ENCODE results near the gene PPAN. TPM values are rescaled to one million over a fixed set of nuclear protein-coding genes. Genes with fewer than 3 reads are reported as not detected.
A peak's percentile ranks its signal among the peaks of the same experiment; 100 is the strongest.

PPAN gene
- total and polyA plus RNA-seq, 5 donors from 2014 or later: 14.1 to 62.2 (median 25.7) TPM

DNA sequence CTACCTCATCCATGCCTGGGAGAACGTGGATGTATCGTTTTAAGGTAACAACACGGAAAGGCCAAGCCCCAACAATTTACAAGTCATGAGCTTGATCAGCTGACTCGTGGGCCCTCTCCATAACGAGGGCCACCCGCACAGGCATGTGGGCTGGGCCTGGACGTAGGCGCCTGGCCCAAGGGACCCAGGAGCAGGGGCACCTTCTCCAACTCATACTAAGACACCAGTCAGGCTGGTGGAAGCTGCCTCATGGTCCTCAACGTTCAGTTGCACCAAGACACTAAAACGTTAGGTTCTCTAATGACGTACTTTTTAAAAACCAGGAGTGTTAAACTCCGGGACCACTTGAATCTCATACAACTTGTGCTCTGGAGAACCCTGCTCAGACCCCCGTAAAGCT, 35.3 kb downstream of the PPAN start:
- Mint-ChIP-seq H3K9me3 (peaks cover 0 to 1% (median 0%) of the 10 kb centered on the region in 7 donors), H3K27me3 (no peaks in the 10 kb centered on the region), H3K4me1 (peaks cover 6 to 52% (median 15%) of the 10 kb centered on the region in 4 donors), H3K4me3 (peak overlapping the region in 2 of 4 donors; percentile 44 to 58), H3K36me3 (peaks cover 32% of the 10 kb centered on the region), H3K27ac (peak overlapping the region; percentile 99 to 100 (median 100))
- DNase-seq (no peak), ATAC-seq (ENCODE audit: low read depth in 2 of 2) (no peak)
- Histone ChIP-seq H3K27ac (ENCODE audit: insufficient read depth, low read length, poor library complexity, severe bottlenecking) (peak overlapping the region; percentile 96), H3K4me1 (ENCODE audit: control insufficient read depth, insufficient read depth, low read length, poor library complexity, severe bottlenecking) (peaks cover 49% of the 10 kb centered on the region), H3K36me3 (ENCODE audit: control insufficient read depth, insufficient read depth, low read length) (peaks cover 62% of the 10 kb centered on the region), H3K4me3 (ENCODE audit: low read depth, low read length) (no peak overlapping the region), H3K9me3 (ENCODE audit: control insufficient read depth in 2 of 2, low read length in 2 of 2) (no peaks in the 10 kb centered on the region), H3K27me3 (ENCODE audit: control insufficient read depth, insufficient read depth, low read length) (no peaks in the 10 kb centered on the region)

GRCh38 chr19:10141973-10142372, 35.8 kb downstream of the PPAN start:
- Histone ChIP-seq H3K36me3 (ENCODE audit: control insufficient read depth, insufficient read depth, low read length) (peaks cover 62% of the 10 kb centered on the region), H3K4me1 (ENCODE audit: control insufficient read depth, insufficient read depth, low read length, poor library complexity, severe bottlenecking) (peaks cover 49% of the 10 kb centered on the region), H3K9me3 (ENCODE audit: control insufficient read depth in 2 of 2, low read length in 2 of 2) (no peaks in the 10 kb centered on the region), H3K27ac (ENCODE audit: insufficient read depth, low read length, poor library complexity, severe bottlenecking) (peak overlapping the region; percentile 96), H3K4me3 (ENCODE audit: low read depth, low read length) (peak overlapping the region; percentile 68), H3K27me3 (ENCODE audit: control insufficient read depth, insufficient read depth, low read length) (no peaks in the 10 kb centered on the region)
- Mint-ChIP-seq H3K36me3 (peaks cover 35% of the 10 kb centered on the region), H3K4me3 (peak overlapping the region; percentile 58 to 94 (median 88)), H3K27me3 (no peaks in the 10 kb centered on the region), H3K4me1 (peaks cover 6 to 52% (median 15%) of the 10 kb centered on the region in 4 donors), H3K27ac (peak overlapping the region; percentile 99 to 100 (median 100)), H3K9me3 (peaks cover 0 to 1% (median 0%) of the 10 kb centered on the region in 7 donors)
- DNase-seq (no peak), ATAC-seq (ENCODE audit: low read depth in 2 of 2) (no peak)

DNA sequence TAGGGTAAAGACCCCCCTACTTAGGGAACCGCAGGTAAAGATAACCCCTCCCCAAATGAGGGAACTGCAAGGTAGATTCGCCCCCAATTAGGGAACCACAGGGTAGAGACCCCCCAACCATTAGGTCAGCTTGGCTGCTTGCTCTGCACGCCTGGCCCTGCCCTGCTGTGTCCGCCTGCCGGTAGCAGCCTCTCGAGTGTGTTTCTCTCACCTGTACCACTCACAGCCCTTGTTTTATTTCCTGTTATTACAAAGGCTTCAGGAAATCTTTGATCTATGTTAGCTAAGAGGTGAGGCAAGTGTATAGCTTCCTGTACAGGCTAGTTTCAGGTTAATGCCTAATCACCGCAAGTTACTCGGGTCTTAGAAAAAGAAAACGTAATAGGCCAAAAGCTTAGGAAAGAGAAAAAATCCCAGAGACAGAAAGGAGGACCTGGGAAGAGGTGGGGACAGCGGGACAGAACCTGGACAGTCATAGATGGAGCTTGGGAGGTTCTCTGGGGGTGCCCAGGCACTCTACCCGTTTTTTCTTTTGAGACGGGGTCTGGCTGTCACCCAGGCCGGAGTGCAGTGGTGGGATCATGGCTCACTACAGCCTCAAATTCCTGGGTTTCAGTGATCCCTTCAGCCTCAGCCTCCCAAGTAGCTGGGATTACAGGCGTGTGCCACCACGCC, 36.7 kb downstream of the PPAN start:
- H3K27me3 ChIP-seq (ENCODE audit: control insufficient read depth, insufficient read depth, low read length): no peaks in the 10 kb centered on the region
- H3K4me3 Mint-ChIP-seq: peak overlapping the region; percentile 77 to 94 (median 88)
- ATAC-seq (ENCODE audit: low read depth in 2 of 2): peak; percentile 100
- DNase-seq: peak; percentile 40 to 89 (median 83)
- H3K27me3 Mint-ChIP-seq: no peaks in the 10 kb centered on the region
- peaks cover 32% of the 10 kb centered on the region for H3K36me3 Mint-ChIP-seq
- peaks cover 49% of the 10 kb centered on the region for H3K4me1 ChIP-seq (ENCODE audit: control insufficient read depth, insufficient read depth, low read length, poor library complexity, severe bottlenecking)
- H3K4me3 ChIP-seq (ENCODE audit: low read depth, low read length): peak overlapping the region; percentile 68
- H3K36me3 ChIP-seq (ENCODE audit: control insufficient read depth, insufficient read depth, low read length): peaks cover 56% of the 10 kb centered on the region
- H3K9me3 Mint-ChIP-seq: peaks cover 0 to 1% (median 0%) of the 10 kb centered on the region in 7 donors
- peaks cover 6 to 48% (median 15%) of the 10 kb centered on the region in 4 donors for H3K4me1 Mint-ChIP-seq
- H3K27ac Mint-ChIP-seq: peak overlapping the region; percentile 99 to 100 (median 100)
- no peaks in the 10 kb centered on the region for H3K9me3 ChIP-seq (ENCODE audit: control insufficient read depth in 2 of 2, low read length in 2 of 2)
- H3K27ac ChIP-seq (ENCODE audit: insufficient read depth, low read length, poor library complexity, severe bottlenecking): peak overlapping the region; percentile 96

DNA sequence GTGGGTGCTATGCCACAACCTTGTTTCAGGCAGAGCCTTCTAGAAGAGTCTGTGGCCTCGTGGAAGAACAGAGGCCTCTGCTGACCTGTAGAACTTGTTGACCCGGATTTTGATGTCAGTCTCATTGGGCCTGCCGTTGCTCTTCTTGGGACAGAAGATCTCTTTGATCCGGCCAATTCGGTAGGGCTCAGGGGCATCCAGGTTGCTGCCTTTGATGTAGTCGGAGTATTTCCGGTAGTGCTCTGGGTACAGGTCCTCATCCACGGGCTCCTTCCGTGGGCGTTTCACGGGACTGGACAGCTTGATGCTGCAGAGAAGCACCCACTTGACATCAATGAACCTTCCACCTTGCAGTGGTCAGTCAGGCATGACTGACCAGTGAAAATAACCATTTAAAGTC, 37.5 kb downstream of the PPAN start:
- peaks cover 35% of the 10 kb centered on the region for H3K36me3 Mint-ChIP-seq
- H3K4me1 ChIP-seq (ENCODE audit: control insufficient read depth, insufficient read depth, low read length, poor library complexity, severe bottlenecking): peaks cover 49% of the 10 kb centered on the region
- peaks cover 6 to 48% (median 15%) of the 10 kb centered on the region in 4 donors for H3K4me1 Mint-ChIP-seq

GRCh38 chr19:10144361-10144760, 38.2 kb downstream of the PPAN start:
- Histone ChIP-seq H3K27ac (ENCODE audit: insufficient read depth, low read length, poor library complexity, severe bottlenecking) (peak overlapping the region; percentile 96), H3K36me3 (ENCODE audit: control insufficient read depth, insufficient read depth, low read length) (peaks cover 55% of the 10 kb centered on the region), H3K4me3 (ENCODE audit: low read depth, low read length) (peak overlapping the region; percentile 30), H3K27me3 (ENCODE audit: control insufficient read depth, insufficient read depth, low read length) (no peaks in the 10 kb centered on the region), H3K9me3 (ENCODE audit: control insufficient read depth in 2 of 2, low read length in 2 of 2) (no peaks in the 10 kb centered on the region), H3K4me1 (ENCODE audit: control insufficient read depth, insufficient read depth, low read length, poor library complexity, severe bottlenecking) (peaks cover 49% of the 10 kb centered on the region)
- H3K27me3 Mint-ChIP-seq: no peaks in the 10 kb centered on the region
- peak overlapping the region; percentile 99 to 100 (median 100) for H3K27ac Mint-ChIP-seq
- H3K9me3 Mint-ChIP-seq: peaks cover 0 to 1% (median 0%) of the 10 kb centered on the region in 7 donors
- peak overlapping the region in 2 of 4 donors; percentile 41 to 52 for H3K4me3 Mint-ChIP-seq
- peaks cover 6 to 48% (median 15%) of the 10 kb centered on the region in 4 donors for H3K4me1 Mint-ChIP-seq
- ATAC-seq (ENCODE audit: low read depth in 2 of 2) (no peak), DNase-seq (no peak)
- H3K36me3 Mint-ChIP-seq: peaks cover 36% of the 10 kb centered on the region

More for the DNA sequence above, 37.5 kb downstream of the PPAN start:
- Histone ChIP-seq H3K36me3 (ENCODE audit: control insufficient read depth, insufficient read depth, low read length) (peaks cover 54% of the 10 kb centered on the region), H3K27ac (ENCODE audit: insufficient read depth, low read length, poor library complexity, severe bottlenecking) (peak overlapping the region; percentile 96), H3K9me3 (ENCODE audit: control insufficient read depth in 2 of 2, low read length in 2 of 2) (no peaks in the 10 kb centered on the region), H3K27me3 (ENCODE audit: control insufficient read depth, insufficient read depth, low read length) (no peaks in the 10 kb centered on the region), H3K4me3 (ENCODE audit: low read depth, low read length) (peak overlapping the region; percentile 68)
- peak overlapping the region; percentile 64 to 94 (median 82) for H3K4me3 Mint-ChIP-seq
- H3K9me3 Mint-ChIP-seq: peaks cover 0 to 1% (median 0%) of the 10 kb centered on the region in 7 donors
- ATAC-seq (ENCODE audit: low read depth in 2 of 2): no peak
- peak in 1 of 3 donors; percentile 37 for DNase-seq
- peak overlapping the region; percentile 99 to 100 (median 100) for H3K27ac Mint-ChIP-seq
- no peaks in the 10 kb centered on the region for H3K27me3 Mint-ChIP-seq

DNA sequence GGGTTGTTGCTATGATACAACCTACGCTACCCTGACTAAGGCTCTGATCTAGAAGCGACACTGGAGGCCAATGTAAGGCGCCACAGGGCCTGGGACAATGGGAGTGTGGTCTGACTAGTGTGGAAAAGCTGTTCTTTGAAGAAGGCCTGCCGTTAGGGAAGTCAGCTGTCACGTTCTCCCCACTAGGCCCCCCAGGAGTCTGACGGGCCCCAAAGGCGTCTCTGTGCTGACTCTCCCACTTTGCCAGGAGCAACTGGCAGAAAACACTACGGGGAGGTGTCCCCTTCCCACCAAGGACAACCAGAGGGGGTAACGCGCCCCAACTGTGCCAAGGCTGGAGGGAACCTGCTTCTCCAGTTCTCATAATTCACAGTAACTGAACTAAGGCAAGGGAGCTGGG, 38.9 kb downstream of the PPAN start:
- Histone ChIP-seq H3K9me3 (ENCODE audit: control insufficient read depth in 2 of 2, low read length in 2 of 2) (no peaks in the 10 kb centered on the region), H3K4me1 (ENCODE audit: control insufficient read depth, insufficient read depth, low read length, poor library complexity, severe bottlenecking) (peaks cover 49% of the 10 kb centered on the region), H3K4me3 (ENCODE audit: low read depth, low read length) (no peak overlapping the region), H3K27me3 (ENCODE audit: control insufficient read depth, insufficient read depth, low read length) (no peaks in the 10 kb centered on the region), H3K36me3 (ENCODE audit: control insufficient read depth, insufficient read depth, low read length) (peaks cover 55% of the 10 kb centered on the region), H3K27ac (ENCODE audit: insufficient read depth, low read length, poor library complexity, severe bottlenecking) (peak overlapping the region; percentile 96)
- DNase-seq (no peak), ATAC-seq (ENCODE audit: low read depth in 2 of 2) (no peak)
- Mint-ChIP-seq H3K27ac (peak overlapping the region; percentile 76 to 100 (median 77)), H3K9me3 (peaks cover 0 to 1% (median 0%) of the 10 kb centered on the region in 7 donors), H3K4me1 (peaks cover 6 to 48% (median 15%) of the 10 kb centered on the region in 4 donors), H3K36me3 (peaks cover 40% of the 10 kb centered on the region), H3K27me3 (no peaks in the 10 kb centered on the region), H3K4me3 (no peak overlapping the region)

DNA sequence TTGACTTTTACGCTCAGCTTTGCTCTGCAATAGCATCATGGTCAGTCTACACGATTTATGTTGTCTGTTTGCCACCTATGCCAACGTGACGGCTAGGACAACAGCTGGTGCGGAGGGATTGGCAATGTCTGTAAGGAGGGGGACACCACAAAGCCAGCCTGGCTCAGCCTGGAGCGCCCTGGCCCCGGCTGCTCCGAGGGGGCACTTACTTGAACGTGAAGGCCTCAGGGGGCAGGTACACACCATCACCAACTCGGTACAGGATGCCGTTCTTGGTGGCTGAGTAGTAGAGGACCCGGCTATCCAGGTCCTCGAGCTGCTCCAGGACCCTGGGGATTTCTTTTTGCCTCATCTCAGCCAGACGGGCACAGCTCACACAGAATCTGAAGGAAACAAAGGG, 40.0 kb downstream of the PPAN start:
- Mint-ChIP-seq H3K27ac (peak overlapping the region; percentile 32 to 100 (median 92)), H3K9me3 (peaks cover 0 to 1% (median 0%) of the 10 kb centered on the region in 7 donors), H3K4me3 (no peak overlapping the region), H3K36me3 (peaks cover 47% of the 10 kb centered on the region), H3K27me3 (no peaks in the 10 kb centered on the region), H3K4me1 (peaks cover 4 to 48% (median 15%) of the 10 kb centered on the region in 4 donors)
- H3K4me1 ChIP-seq (ENCODE audit: control insufficient read depth, insufficient read depth, low read length, poor library complexity, severe bottlenecking): peaks cover 43% of the 10 kb centered on the region
- H3K4me3 ChIP-seq (ENCODE audit: low read depth, low read length): no peak overlapping the region
- no peaks in the 10 kb centered on the region for H3K9me3 ChIP-seq (ENCODE audit: control insufficient read depth in 2 of 2, low read length in 2 of 2)
- no peak for DNase-seq
- ATAC-seq (ENCODE audit: low read depth in 2 of 2): no peak
- H3K27me3 ChIP-seq (ENCODE audit: control insufficient read depth, insufficient read depth, low read length): no peaks in the 10 kb centered on the region
- H3K36me3 ChIP-seq (ENCODE audit: control insufficient read depth, insufficient read depth, low read length): peaks cover 58% of the 10 kb centered on the region
- H3K27ac ChIP-seq (ENCODE audit: insufficient read depth, low read length, poor library complexity, severe bottlenecking): no peak overlapping the region
